NCI-H2107 (cell line): Measurements from ENCODE around the gene TXN2.
A peak's percentile ranks its signal among the peaks of the same experiment; 100 is the strongest.

Source experiments
- DNase-seq: peaks from one replicate; lab custom pipeline; 2025; lab: John Stamatoyannopoulos, UW

Gene TXN2

DNA sequence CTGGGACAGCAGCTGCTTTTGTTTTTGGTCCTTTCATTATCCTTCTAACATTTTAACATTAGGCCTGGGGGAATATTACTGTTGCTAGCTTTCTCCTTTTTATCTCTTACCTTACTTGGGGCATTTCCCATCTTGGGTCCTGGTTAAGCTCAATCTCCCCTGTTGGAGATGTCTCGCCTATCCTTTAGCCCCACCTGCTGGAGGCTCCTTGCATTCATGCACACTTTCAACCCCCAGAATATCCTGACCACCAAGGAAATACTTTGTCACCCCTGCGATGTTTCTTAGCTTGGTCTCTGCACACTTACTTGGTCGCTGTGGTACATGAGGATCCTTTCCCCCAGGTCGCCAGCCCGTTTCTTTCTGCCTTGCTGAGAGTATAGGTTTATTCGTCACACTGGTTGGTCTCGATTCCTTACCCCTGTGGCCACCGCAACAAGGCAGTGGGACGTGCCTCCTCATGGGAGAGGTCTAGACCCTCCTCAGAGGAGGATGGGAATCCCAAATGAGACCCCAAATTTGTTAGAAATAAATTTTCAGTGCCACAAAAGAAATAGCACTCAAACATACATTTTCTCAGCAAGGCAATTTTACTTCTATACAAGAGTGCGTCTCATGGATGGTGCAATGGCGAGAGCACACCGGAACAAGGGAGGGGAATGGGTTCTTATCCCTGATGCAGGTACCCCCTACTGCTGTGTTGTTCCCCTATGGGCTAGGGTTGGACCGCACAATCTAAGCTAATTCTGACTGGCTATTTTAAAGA, 5.4 kb upstream of the TXN2 start:
- no peak for DNase-seq

DNA sequence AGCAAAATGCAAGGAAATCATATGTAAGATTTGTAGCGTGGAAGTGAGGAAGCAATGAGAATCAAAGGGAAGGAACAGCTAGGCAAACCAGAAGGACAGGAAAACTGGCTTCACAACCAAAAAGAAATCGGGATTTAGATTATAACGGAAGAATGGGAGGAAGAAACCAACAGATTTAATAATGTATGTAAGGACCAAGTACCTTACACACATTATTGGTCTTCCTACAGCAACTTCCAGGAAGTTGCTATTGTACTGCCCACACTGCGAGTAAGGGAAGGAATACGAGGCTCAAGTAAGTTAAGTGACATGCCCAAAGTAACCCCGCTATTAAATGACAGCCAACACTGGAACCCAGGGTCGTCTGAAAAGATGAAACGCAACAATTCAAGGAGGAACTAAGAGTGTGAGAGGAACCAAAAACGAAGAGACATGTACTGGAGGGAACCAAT, 473 bp downstream of the TXN2 start:
- DNase-seq, result no peak

DNA sequence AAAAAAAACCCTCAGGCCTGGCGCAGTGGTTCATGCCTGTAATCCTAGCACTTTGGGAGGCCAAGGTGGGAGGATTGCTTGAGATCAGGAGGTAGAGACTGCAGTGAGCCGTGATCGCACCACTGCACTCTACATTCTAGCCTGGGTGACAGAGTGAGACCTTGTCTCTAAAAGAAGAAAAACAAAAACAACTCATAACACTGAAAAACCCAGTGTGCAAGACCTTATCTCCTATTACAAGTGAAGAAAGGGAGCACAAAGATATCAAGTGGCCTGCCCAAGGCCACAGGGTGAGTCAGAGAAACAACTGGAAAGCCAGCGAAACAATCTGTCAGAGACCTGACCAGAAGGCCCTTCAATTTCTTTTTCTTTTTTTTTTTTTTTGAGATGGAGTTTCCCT, 2.5 kb downstream of the TXN2 start:
- no peak for DNase-seq

GRCh38 chr22:36475341-36475740, 6.1 kb downstream of the TXN2 start:
- DNase-seq, result no peak

- no peak for DNase-seq
Measured at GRCh38 chr22:36472689-36473088, 8.8 kb downstream of the TXN2 start.

DNA sequence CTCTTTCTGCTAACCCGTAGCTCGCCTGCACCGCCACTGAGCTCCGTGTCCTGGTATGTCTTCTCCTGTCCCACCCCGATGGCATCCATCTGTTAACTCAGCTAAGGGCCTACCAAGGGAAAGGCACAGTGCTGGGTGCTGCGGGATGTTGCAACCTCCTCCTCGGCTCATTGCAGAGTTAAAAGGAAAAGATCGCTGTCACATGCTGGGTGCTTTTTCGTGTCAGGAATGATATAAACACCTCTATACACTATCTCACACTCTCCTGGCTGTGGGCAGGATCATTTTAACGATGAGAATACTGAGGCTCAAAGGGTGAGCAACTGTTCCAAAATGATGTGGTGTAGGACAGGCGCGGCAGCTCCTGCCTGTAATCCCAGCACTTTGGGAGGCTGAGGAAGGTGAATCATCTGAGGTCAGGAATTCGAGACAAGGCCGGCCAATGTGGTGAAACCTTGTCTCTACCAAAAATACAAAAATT, 10.1 kb downstream of the TXN2 start:
- DNase-seq, result no peak

DNA sequence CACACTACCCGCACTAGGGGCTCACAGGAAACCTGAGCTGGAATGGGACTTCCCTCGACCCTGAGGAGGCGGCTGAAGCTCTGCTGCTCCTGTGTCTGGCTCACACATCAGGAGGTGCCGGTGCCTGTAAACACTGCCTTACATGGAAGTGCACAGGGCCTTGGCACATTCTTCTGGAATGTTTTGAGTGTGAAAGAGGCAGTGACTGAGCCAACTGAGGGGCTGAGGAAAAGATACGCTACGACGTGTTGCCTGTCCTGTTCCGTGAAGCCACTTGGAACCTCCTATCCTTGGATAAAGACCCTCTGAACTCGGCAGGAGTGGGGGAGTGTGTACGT, 10.5 kb downstream of the TXN2 start:
- DNase-seq, result no peak

- no peak for DNase-seq
Measured at GRCh38 chr22:36470162-36470993, 11.1 kb downstream of the TXN2 start.

- no peak for DNase-seq
Measured at GRCh38 chr22:36469094-36469710, 12.2 kb downstream of the TXN2 start.

DNA sequence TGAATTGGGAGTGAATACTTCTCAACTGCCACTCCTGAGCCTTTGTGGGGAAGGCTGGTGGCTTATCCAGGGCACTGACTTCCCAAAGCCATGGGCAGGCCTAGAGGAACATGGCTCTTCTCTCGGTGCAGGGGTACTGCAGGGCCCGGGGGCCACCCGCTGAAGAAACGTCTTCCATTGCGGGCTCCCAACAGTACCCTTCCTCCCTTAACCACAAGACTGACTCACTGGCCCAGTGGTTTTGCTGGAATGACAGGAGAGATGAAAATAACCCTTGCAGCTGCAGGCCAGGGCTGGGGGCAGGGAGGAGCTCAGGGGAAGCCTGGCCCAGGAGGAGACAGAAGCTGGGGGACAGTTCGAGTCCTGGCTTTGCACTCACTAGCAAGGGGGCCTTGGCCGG, 13.5 kb downstream of the TXN2 start:
- no peak for DNase-seq

DNA sequence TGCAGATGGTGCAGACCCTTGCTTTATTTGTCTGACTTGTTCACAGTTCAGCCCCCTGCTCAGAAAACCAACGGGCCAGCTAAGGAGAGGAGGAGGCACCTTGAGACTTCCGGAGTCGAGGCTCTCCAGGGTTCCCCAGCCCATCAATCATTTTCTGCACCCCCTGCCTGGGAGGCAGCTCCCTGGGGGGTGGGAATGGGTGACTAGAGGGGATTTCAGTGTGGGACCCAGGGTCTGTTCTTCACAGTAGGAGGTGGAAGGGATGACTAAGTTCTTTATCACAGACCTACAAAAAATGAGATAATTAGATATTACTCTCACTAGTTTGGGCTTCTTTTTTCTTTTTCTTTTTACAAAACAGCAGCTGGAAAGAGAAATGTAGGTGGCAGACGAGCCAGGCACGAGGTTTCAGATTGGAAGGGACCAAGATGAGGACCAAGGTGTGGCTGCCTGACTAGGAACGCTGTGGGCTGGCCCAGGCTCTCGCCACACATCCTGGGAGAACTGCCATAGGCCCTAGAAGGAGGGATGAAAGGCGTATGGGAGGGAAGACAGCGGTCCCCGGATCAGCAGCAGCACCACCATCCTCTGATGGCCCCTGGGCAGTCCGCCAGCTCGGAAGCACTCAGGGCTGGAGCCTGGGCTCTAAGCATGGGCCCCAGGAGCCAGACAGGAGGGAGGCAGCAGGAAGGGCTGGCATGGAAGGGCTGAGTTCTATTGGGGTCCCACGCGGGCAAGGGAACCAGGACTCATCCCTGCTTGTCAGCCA, 14.2 kb downstream of the TXN2 start:
- DNase-seq, result no peak

DNA sequence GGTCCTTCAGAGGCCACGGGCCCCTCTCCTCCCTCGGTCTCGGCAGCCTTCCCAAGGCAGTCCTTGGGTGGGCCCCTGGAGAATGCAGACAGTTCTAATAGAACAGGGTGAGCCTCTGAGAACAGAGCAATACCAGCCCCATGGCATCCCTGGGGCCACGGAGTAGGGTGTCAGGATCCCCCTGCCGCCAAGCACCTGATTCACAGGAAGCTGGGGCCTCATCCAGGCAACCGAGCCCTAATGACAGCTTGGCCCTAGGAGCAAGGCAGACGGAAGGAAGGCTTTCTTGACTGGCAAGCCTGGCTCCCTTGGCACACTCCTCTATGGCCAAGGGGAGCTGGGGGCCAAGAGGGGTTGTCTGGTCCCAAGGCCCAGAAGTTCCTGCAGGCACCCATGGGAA, 15.2 kb downstream of the TXN2 start:
- no peak for DNase-seq

DNA sequence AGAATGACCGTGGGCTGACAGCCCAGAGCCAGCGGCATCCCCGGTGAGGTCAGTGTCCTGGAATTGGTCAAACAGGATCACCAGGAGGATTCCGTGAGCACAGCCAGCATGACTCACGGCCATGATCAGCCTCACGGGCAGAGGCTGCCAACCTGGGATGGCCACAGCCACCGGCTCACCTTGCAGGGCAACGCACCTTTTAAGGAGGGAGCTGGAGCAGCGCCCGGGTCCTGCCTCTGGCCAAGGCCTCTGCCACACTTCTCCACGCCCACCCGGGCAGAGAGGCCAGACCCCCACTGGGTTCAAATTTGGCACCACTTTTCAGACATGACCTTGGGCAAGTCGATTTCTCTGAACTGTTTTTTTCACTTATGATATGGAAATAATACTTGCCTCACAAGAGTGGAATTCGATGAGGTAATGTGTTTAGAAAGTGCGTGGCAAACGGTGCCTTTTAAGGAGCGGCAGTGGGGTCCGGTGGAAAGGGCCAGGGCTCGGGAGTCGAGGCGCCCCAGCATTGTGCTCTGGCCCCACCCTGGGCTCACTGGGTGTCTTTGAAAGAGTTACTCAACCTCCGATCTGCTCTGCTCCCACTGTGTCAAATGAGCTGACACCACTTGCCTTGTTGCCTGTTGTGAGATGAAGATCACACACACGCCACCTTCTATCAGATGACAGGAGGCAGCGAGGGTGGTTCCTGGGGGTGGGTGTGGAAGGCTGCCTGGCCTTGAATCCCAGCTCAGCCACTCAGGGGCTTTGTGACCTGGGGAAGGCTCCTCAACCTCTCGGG, 16.0 kb downstream of the TXN2 start:
- no peak for DNase-seq

DNA sequence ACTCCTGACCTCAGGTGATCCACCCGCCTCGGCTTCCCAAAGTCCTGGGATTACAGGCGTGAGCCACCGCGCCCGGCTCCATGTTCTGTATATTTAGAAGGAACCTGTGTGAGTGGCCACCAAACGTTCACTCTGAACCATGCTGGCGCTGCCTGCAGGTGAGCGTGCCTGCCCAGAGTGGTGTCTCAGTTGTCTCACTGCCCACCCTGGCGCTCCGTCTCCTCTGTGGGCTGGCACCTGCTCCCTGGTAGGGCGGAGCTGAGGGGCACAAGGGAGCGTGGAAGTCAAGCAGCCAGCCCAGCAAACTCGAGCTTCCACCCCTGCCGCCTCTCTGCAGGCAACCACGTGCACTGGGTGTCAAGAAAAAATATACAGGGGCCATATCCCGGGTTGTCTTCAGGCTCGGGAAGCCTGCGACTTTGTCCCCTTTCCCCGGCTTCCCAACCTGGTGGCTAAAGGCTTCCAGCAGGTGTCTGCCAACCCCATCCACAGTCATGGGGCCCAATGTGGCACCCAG, 16.7 kb downstream of the TXN2 start:
- no peak for DNase-seq

GRCh38 chr22:36463783-36464184, 17.7 kb downstream of the TXN2 start:
- no peak for DNase-seq

DNA sequence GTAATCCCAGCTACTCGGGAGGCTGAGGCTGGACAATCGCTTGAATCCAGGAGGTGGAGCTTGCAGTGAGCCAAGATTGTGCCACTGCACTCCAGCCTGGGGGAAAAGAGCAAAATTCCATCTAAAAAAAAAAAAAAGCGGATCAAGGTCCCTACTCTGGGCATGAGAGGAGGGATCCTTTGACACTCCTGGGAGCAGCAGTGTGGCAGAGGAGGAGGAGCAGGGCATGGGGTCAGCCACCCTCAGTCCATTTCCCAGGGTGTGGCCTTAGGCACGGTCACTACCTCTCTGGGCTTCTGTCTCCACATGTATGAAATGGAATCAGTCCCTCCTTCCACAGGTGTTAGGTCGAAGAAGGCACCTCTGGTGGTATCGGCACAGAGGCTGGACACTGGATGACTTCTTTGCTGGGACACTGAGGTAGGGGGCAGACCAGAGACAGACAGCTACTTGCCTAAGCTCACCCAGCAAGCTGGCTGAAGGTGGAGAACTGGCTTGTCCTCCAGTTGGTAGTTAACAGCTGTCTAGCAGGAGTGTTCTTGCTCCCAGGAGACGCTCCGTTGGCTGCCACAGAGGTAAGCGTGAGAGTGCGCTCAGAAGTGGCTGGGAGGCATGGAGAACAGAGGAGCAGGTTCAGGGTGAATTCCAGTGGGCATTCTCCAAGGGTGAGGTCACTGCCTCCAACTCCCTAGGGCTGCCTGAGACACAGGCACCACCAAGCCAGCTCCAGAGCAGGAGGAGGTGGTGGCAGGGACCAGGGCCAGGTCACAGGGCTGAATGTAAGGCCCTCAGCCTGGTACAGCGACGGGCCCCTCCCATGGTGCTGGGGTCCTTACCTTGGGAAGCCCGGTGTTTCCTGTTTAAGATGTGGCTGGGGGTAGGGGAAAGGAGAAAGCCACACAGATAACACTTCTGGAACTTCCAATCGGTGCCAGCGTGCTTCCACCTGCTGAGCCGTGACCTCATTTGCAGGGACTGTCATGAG, 19.5 kb downstream of the TXN2 start:
- peak; percentile 65 for DNase-seq

GRCh38 chr22:36460202-36460601, 21.2 kb downstream of the TXN2 start:
- DNase-seq, result no peak

GRCh38 chr22:36457688-36458450, 23.6 kb downstream of the TXN2 start:
- no peak for DNase-seq

DNA sequence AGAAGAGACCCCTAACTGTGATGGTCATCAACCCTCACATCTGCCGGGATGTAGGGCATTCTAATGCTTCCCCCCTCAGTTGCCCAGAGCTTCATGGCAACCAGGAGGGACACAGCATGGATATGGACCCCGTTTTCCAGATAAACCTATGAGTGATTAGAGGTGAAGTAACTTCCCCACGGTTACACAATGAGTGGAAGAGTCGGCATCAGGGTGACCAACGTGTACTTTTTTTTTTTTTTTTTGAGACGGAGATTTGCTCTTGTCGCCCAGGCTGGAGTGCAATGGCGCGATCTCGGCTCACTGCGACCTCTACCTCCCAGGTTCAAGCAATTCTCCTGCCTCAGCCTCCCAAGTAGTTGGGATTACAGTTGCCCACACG, 25.0 kb downstream of the TXN2 start:
- DNase-seq, result no peak
